Esophagus squamous epithelium (tissue), 5 donors: ENCODE results near the gene SSH3. TPM values are rescaled to one million over a fixed set of nuclear protein-coding genes. Genes with fewer than 3 reads are reported as not detected.

Experiments used
- DNase-seq: peaks from one replicate; lab custom pipeline; 2025; lab: John Stamatoyannopoulos, UW
- H3K27ac ChIP-seq, 4 donors: fragments of 200-600 bp; sonication (generic); one replicate each; pipeline ENCODE4 v1.5.1; 2016 to 2019; ENCODE audit warnings: mild to moderate bottlenecking in 1 of 4
- H3K27me3 ChIP-seq, 4 donors: fragments of 200-600 bp; sonication (generic); 1 replicate in 3 of 4; 2 replicates in 1 of 4; pipeline versions ENCODE4 v1.5.1 to v1.6.0; 2017 to 2021; ENCODE audit warnings: antibody characterized with exemption in 1 of 4
- H3K36me3 ChIP-seq, 3 donors: fragments of 200-600 bp; sonication (generic); one replicate each; pipeline ENCODE4 v1.5.1; 2016 to 2019
- H3K4me1 ChIP-seq, 3 donors: fragments of 200-600 bp; sonication (generic); one replicate each; pipeline ENCODE4 v1.5.1; 2017 to 2019
- H3K4me3 ChIP-seq, 4 donors: fragments of 200-600 bp; sonication (generic); 1 replicate in 3 of 4; 2 replicates in 1 of 4; pipeline ENCODE4 v1.5.1; 2016 to 2019; ENCODE audit warnings: mild to moderate bottlenecking in 2 of 4, moderate library complexity in 1 of 4
- H3K9me3 ChIP-seq, 3 donors: fragments of 200-600 bp; sonication (generic); one replicate each; pipeline ENCODE4 v1.5.1; 2016 to 2019
- POLR2A ChIP-seq, 4 donors: fragments of 450-650 bp; IDR thresholded peaks; one replicate each; pipeline ENCODE4 v1.6.1; 2017; ENCODE audit warnings: antibody characterized with exemption in 4 of 4, mild to moderate bottlenecking in 4 of 4, moderate library complexity in 3 of 4
- WGBS, 2 donors: methylation state at CpG; one replicate each; pipeline ENCODE4 v1.1.5; 2018; 5-methylcytosine and 5-hydroxymethylcytosine counted together
- intact Hi-C: fragments of 100-400 bp; cut with DNase I; formaldehyde crosslinking; loops from one replicate; pipeline ENCODE4 v1.15.0; 2022
- total RNA-seq, 4 donors: library from RNA; depleted of rRNA; stranded (reverse); fragments of >200 nt; gene quantifications; one replicate each; pipeline ENCODE4 v1.1.0, GENCODE V29; 2016
- TF ChIP-seq, protein P1 (sequence below), 6 experiments: fragments of 450-650 bp in 4 of 6; fragments of 200-600 bp in 2 of 6; sonication (generic) in 2 of 6; IDR thresholded peaks; one replicate each; pipeline ENCODE4 v1.5.1; 2016 to 2019; ENCODE audit warnings: antibody characterized with exemption in 6 of 6, mild to moderate bottlenecking in 4 of 6, moderate library complexity in 4 of 6
- donor health status: DM: yes; HTN: yes; CAD: no.

SSH3 gene
- total RNA-seq, 4 donors from 2014 or later, result 51.4 to 78.4 (median 64.8) TPM

DNA sequence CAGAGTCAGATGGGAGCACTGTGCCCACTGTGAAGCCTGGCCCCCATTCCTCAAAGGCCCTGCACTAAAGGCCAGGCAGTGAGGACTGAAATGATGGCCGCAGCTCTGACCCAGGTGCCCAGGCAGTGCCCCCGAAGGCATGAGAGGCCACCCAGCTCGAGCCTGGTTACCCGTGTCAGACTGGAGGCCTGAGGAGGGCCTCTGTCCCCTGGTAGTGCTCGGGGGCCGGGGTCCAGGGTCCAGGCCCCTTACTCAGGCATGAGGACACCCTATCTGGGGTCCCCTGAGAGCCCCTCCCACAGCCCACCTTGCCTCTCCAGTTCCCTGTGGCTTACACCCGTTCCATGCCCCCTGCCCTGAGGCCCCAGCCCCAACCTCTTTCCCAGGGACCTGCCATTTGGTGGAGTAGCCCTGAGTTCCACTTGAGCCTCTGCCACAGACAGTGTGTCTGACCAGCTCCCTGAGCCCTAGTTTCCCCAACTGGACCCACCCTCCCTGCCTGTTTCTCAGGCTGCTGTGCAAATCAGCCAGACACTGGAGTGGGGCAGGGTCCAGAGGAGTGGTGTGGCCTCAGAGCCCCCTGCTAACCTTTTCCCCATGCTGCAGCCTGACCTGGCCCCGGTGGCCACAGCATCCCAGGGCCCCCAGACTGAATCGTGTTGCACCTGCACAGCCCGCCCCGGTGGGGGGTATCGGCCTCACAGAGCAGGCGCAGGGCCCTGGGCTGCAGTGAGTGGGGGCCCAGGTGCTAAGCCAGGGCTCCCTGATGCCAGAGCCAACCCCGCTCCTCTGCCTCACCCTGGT lies 25.0 kb upstream of the SSH3 start:
- DNase-seq, result no peak

DNA sequence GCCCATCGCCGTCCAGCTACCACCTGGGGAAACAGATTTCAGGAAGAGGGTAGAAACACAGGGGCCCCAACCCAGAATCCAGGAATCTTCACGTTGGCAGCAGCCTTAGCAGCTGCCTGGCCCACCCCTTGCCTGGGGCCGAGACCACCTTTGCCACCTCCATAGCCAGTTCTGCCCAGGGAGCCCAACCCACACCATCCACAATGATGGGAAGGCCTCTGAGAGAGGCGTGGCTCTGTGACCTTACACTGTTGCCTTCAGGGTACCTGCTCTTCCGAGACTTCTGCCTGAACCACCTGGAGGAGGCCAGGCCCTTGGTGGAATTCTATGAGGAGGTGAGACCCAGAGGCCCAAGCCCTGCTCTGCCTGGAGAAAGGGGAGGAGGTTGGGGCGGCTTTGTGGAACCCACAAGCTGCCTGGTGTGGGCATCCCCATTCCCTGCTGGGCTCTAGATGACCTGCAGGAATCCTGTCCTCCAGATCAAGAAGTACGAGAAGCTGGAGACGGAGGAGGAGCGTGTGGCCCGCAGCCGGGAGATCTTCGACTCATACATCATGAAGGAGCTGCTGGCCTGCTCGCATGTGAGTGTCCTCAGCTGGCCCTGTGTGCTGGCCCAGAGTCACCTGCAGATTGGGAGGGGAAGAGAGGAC lies 24.3 kb upstream of the SSH3 start:
- intact Hi-C loops, result no loop called here
- WGBS, 2 donors, result 74 to 86% methylated on average over 3 to 8 of the region's 14 CpGs
- no peak for DNase-seq
- Histone ChIP-seq H3K27ac (peak overlapping the region; percentile 88 to 98 (median 97)), H3K4me3 (no peak overlapping the region), H3K27me3 (no peaks in the 10 kb centered on the region), H3K9me3 (no peaks in the 10 kb centered on the region), H3K4me1 (peaks cover 50 to 85% (median 55%) of the 10 kb centered on the region in 3 donors), H3K36me3 (peaks cover 43 to 82% (median 49%) of the 10 kb centered on the region in 3 donors)
- no peak for TF ChIP-seq POLR2A (IDR thresholded peaks at IDR 0.05)
- TF ChIP-seq, protein P1, sequence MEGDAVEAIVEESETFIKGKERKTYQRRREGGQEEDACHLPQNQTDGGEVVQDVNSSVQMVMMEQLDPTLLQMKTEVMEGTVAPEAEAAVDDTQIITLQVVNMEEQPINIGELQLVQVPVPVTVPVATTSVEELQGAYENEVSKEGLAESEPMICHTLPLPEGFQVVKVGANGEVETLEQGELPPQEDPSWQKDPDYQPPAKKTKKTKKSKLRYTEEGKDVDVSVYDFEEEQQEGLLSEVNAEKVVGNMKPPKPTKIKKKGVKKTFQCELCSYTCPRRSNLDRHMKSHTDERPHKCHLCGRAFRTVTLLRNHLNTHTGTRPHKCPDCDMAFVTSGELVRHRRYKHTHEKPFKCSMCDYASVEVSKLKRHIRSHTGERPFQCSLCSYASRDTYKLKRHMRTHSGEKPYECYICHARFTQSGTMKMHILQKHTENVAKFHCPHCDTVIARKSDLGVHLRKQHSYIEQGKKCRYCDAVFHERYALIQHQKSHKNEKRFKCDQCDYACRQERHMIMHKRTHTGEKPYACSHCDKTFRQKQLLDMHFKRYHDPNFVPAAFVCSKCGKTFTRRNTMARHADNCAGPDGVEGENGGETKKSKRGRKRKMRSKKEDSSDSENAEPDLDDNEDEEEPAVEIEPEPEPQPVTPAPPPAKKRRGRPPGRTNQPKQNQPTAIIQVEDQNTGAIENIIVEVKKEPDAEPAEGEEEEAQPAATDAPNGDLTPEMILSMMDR (IDR thresholded peaks at IDR 0.05), result no peak

More for the DNA sequence above, 25.0 kb upstream of the SSH3 start:
- Histone ChIP-seq H3K9me3 (no peaks in the 10 kb centered on the region), H3K36me3 (peaks cover 38 to 76% (median 42%) of the 10 kb centered on the region in 3 donors), H3K4me1 (peaks cover 57 to 85% (median 62%) of the 10 kb centered on the region in 3 donors), H3K27ac (peak overlapping the region; percentile 88 to 98 (median 97)), H3K4me3 (peak overlapping the region in 2 of 4 donors; percentile 33 to 61), H3K27me3 (no peaks in the 10 kb centered on the region)
- TF ChIP-seq POLR2A (IDR thresholded peaks at IDR 0.05), result no peak
- TF ChIP-seq, protein P1 (IDR thresholded peaks at IDR 0.05), result no peak
- WGBS, 2 donors, result 50 to 58% methylated on average over 1 to 8 of the region's 14 CpGs
- intact Hi-C loops, result no loop called here

DNA sequence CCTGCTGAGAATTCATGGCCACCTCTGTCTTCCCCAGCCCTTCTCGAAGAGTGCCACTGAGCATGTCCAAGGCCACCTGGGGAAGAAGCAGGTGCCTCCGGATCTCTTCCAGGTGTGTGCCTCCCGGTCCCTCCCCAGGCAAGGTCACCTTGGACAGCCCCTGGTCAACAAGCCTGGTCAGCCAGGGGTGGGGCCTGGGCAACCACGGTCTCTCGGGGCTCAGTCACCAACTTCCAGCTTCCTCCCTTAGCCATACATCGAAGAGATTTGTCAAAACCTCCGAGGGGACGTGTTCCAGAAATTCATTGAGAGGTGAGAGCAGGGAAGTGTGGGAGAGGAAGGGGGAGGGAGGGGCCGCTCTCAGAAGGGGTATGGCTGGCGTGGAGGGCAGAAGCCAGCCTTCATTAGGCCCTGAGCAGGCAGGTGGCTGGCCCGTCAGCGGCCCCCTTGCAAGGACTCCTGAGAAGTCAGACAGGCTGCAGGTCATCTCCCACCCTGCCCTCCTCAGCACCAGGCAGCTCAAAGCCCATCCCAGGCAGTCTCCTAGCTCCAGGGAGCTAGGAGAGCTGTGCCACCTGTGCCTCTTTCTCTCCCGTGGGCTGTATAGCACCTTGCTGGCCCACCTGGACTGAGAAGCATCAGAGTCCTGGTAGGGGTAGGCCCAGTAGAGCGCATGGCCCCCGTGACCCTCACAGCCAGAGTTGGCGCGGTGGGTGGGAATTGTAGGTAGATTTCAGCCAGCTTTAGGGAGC lies 23.6 kb upstream of the SSH3 start:
- Histone ChIP-seq H3K27ac (peak overlapping the region in 3 of 4 donors; percentile 97 to 98 (median 97)), H3K4me3 (no peak overlapping the region), H3K9me3 (no peaks in the 10 kb centered on the region), H3K4me1 (peaks cover 43 to 82% (median 48%) of the 10 kb centered on the region in 3 donors), H3K36me3 (peaks cover 50 to 82% (median 56%) of the 10 kb centered on the region in 3 donors), H3K27me3 (no peaks in the 10 kb centered on the region)
- intact Hi-C loops, result no loop called here
- no peak for DNase-seq
- TF ChIP-seq, protein P1 (IDR thresholded peaks at IDR 0.05), result no peak
- no peak for TF ChIP-seq POLR2A (IDR thresholded peaks at IDR 0.05)
- WGBS, 2 donors, result 58 to 73% methylated on average over 2 to 8 of the region's 17 CpGs

DNA sequence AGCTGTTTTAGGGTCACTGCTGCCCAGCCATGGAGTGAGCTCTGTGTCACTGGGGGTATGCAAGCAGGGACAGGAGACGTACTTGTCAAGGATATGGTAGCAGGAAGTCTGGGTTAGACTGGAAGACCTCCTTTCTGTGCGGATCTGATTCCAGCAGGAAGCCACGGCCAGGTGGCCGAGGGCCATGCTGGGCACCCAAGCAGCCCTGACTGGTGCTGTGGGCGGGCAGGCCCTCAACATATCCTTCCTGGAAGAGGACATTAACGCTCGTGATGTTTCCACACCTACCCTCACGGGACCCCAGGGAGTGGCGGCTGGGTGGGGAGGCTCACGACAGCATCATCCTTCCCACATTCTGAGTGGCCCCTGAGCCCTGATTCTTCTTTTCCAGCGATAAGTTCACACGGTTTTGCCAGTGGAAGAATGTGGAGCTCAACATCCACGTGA lies 23.0 kb upstream of the SSH3 start:
- peaks cover 56 to 82% (median 62%) of the 10 kb centered on the region in 3 donors for H3K36me3 ChIP-seq

More for the DNA sequence above, 23.0 kb upstream of the SSH3 start:
- Histone ChIP-seq H3K4me3 (no peak overlapping the region), H3K27ac (peak overlapping the region in 3 of 4 donors; percentile 97 to 98 (median 97)), H3K9me3 (no peaks in the 10 kb centered on the region), H3K27me3 (no peaks in the 10 kb centered on the region), H3K4me1 (peaks cover 37 to 76% (median 42%) of the 10 kb centered on the region in 3 donors)
- no peak for DNase-seq
- 56 to 75% methylated on average over 4 to 7 of the region's 13 CpGs for WGBS, 2 donors
- TF ChIP-seq, protein P1 (IDR thresholded peaks at IDR 0.05), result no peak
- no peak for TF ChIP-seq POLR2A (IDR thresholded peaks at IDR 0.05)
- intact Hi-C loops, result no loop called here
